ENCODE measurements around the gene MOV10. TPM values are rescaled to one million over a fixed set of nuclear protein-coding genes. Genes with fewer than 3 reads are reported as not detected.
A peak's percentile ranks its signal among the peaks of the same experiment; 100 is the strongest.

MOV10 gene
- total RNA-seq, 2 experiments from 2014 or later, result 80.6 to 89.3 TPM

GRCh38 chr1:112694363-112694929, 20.0 kb downstream of the MOV10 start:
- H3K36me3 ChIP-seq (ENCODE audit: insufficient read depth, low read length), result peaks cover 76% of the 10 kb centered on the region

GRCh38 chr1:112695276-112695675, 20.8 kb downstream of the MOV10 start:
- Mint-ChIP-seq H3K27ac (no peak overlapping the region), H3K9me3 (no peaks in the 10 kb centered on the region), H3K4me3 (no peak overlapping the region), H3K4me1 (ENCODE audit: low read depth) (peaks cover 4% of the 10 kb centered on the region), H3K27me3 (no peaks in the 10 kb centered on the region), H3K36me3 (ENCODE audit: low read depth) (peaks cover 79% of the 10 kb centered on the region)
- Histone ChIP-seq H3K27ac (ENCODE audit: low read depth in 1 of 2, low read length in 2 of 2) (no peak overlapping the region), H3K27me3 (ENCODE audit: control insufficient read depth in 1 of 2, insufficient read depth in 2 of 2, low read length in 2 of 2) (no peaks in the 10 kb centered on the region), H3K9me3 (ENCODE audit: control insufficient read depth in 1 of 2, insufficient read depth in 1 of 2, low read length in 2 of 2) (no peaks in the 10 kb centered on the region), H3K4me1 (ENCODE audit: insufficient read depth, low read length) (peaks cover 8% of the 10 kb centered on the region), H3K4me3 (ENCODE audit: low read length) (no peak overlapping the region), H3K36me3 (ENCODE audit: insufficient read depth, low read length) (peaks cover 76% of the 10 kb centered on the region)
- ATAC-seq (ENCODE audit: poor library complexity) (no peak), DNase-seq (peak in 1 of 14 experiments; percentile 3)
- TF ChIP-seq CTCF (IDR thresholded peaks at IDR 0.05), result no peak
- ChIA-PET CTCF (no interaction called here), POLR2A (no interaction called here)
- intact Hi-C loops (cut with DNase I, micrococcal nuclease), result no loop called here

More at GRCh38 chr1:112694363-112694929, 20.0 kb downstream of the MOV10 start:
- Histone ChIP-seq H3K9me3 (ENCODE audit: control insufficient read depth in 1 of 2, insufficient read depth in 1 of 2, low read length in 2 of 2) (no peaks in the 10 kb centered on the region), H3K4me3 (ENCODE audit: low read length) (no peak overlapping the region), H3K4me1 (ENCODE audit: insufficient read depth, low read length) (peaks cover 2% of the 10 kb centered on the region), H3K27ac (ENCODE audit: low read depth in 1 of 2, low read length in 2 of 2) (no peak overlapping the region), H3K27me3 (ENCODE audit: control insufficient read depth in 1 of 2, insufficient read depth in 2 of 2, low read length in 2 of 2) (no peaks in the 10 kb centered on the region)
- DNase-seq (peak in 1 of 14 experiments; percentile 5), ATAC-seq (ENCODE audit: poor library complexity) (no peak)
- intact Hi-C loops (cut with DNase I, micrococcal nuclease), result no loop called here
- Mint-ChIP-seq H3K4me1 (ENCODE audit: low read depth) (no peaks in the 10 kb centered on the region), H3K27ac (no peak overlapping the region), H3K4me3 (no peak overlapping the region), H3K36me3 (ENCODE audit: low read depth) (peaks cover 77% of the 10 kb centered on the region), H3K9me3 (no peaks in the 10 kb centered on the region), H3K27me3 (no peaks in the 10 kb centered on the region)
- TF ChIP-seq CTCF (IDR thresholded peaks at IDR 0.05), result no peak
- ChIA-PET POLR2A (no interaction called here), CTCF (no interaction called here)

- no peak overlapping the region for H3K4me3 ChIP-seq (ENCODE audit: low read length)
- intact Hi-C loops (cut with DNase I, micrococcal nuclease), result no loop called here
- no peaks in the 10 kb centered on the region for H3K27me3 Mint-ChIP-seq
- peaks cover 71% of the 10 kb centered on the region for H3K36me3 Mint-ChIP-seq (ENCODE audit: low read depth)
- no peak for DNase-seq
- peaks cover 19% of the 10 kb centered on the region for H3K4me1 Mint-ChIP-seq (ENCODE audit: low read depth)
- H3K27ac ChIP-seq (ENCODE audit: low read depth in 1 of 2, low read length in 2 of 2), result no peak overlapping the region
- H3K9me3 Mint-ChIP-seq, result no peaks in the 10 kb centered on the region
- H3K4me1 ChIP-seq (ENCODE audit: insufficient read depth, low read length), result peaks cover 22% of the 10 kb centered on the region
- no peaks in the 10 kb centered on the region for H3K27me3 ChIP-seq (ENCODE audit: control insufficient read depth in 1 of 2, insufficient read depth in 2 of 2, low read length in 2 of 2)
- no peaks in the 10 kb centered on the region for H3K9me3 ChIP-seq (ENCODE audit: control insufficient read depth in 1 of 2, insufficient read depth in 1 of 2, low read length in 2 of 2)
- H3K36me3 ChIP-seq (ENCODE audit: insufficient read depth, low read length), result peaks cover 71% of the 10 kb centered on the region
- no peak for ATAC-seq (ENCODE audit: poor library complexity)
- ChIA-PET POLR2A (no interaction called here), CTCF (no interaction called here)
- no peak overlapping the region for H3K4me3 Mint-ChIP-seq
- no peak for TF ChIP-seq CTCF (IDR thresholded peaks at IDR 0.05)
- no peak overlapping the region for H3K27ac Mint-ChIP-seq
Measured at GRCh38 chr1:112696578-112697314, 22.3 kb downstream of the MOV10 start.
